Liver (tissue), 9 donors: ENCODE measurements around the gene GUCY2F. TPM values are rescaled to one million over a fixed set of nuclear protein-coding genes. Genes with fewer than 3 reads are reported as not detected.

Source experiments
- DNase-seq: peaks from one replicate; pipeline ENCODE4 v3.0.0-alpha.2; 2017; ENCODE audit warnings: low spot score
- H3K27ac ChIP-seq, 2 donors: one replicate each; pipeline ENCODE4 v1.7.0; 2013; ENCODE audit warnings: inconsistent platforms in 2 of 2, low read length in 2 of 2, control low read depth in 1 of 2, low read depth in 1 of 2, mild to moderate bottlenecking in 1 of 2
- H3K27me3 ChIP-seq, 4 donors: one replicate each; pipeline versions ENCODE4 v1.6.1 to v1.7.0; 2013; ENCODE audit warnings: low read length in 3 of 4, inconsistent platforms in 1 of 4, mild to moderate bottlenecking in 1 of 4, moderate library complexity in 1 of 4; ENCODE audit not compliant: control insufficient read depth in 4 of 4, insufficient read depth in 4 of 4
- H3K36me3 ChIP-seq, 4 donors: one replicate each; pipeline versions ENCODE4 v1.6.1 to v1.7.0; 2013; ENCODE audit warnings: low read length in 3 of 4, mild to moderate bottlenecking in 3 of 4, low read depth in 1 of 4, moderate library complexity in 1 of 4; ENCODE audit not compliant: control insufficient read depth in 4 of 4, insufficient read depth in 3 of 4
- H3K4me1 ChIP-seq, 4 donors: one replicate each; pipeline versions ENCODE4 v1.6.1 to v1.7.0; 2013; ENCODE audit warnings: low read length in 3 of 4, mild to moderate bottlenecking in 3 of 4, moderate library complexity in 1 of 4; ENCODE audit not compliant: control insufficient read depth in 4 of 4, insufficient read depth in 4 of 4
- H3K4me3 ChIP-seq, 3 donors: one replicate each; pipeline versions ENCODE4 v1.6.1 to v1.7.0; 2013; ENCODE audit warnings: low read length in 3 of 3, control low read depth in 1 of 3, low read depth in 1 of 3, mild to moderate bottlenecking in 1 of 3
- H3K9ac ChIP-seq, 2 donors: one replicate each; pipeline ENCODE4 v1.7.0; 2013; ENCODE audit warnings: low read length in 2 of 2, mild to moderate bottlenecking in 2 of 2, moderate library complexity in 2 of 2, control low read depth in 1 of 2, low read depth in 1 of 2
- H3K9me3 ChIP-seq, 4 donors: one replicate each; pipeline versions ENCODE4 v1.6.1 to v1.7.0; 2013; ENCODE audit warnings: low read length in 3 of 4; ENCODE audit not compliant: control insufficient read depth in 4 of 4
- EGR1 ChIP-seq, 2 donors: IDR thresholded peaks; 2 replicates each; pipeline ENCODE4 v1.6.1; 2016 to 2018; ENCODE audit warnings: antibody characterized with exemption in 2 of 2, low read depth in 2 of 2
- FOXA1 ChIP-seq: IDR thresholded peaks from 2 replicates; pipeline ENCODE4 v1.6.1; 2016; ENCODE audit warnings: antibody characterized with exemption
- FOXA2 ChIP-seq: IDR thresholded peaks from 2 replicates; pipeline ENCODE4 v1.6.1; 2016; ENCODE audit warnings: antibody characterized with exemption
- HNF4A ChIP-seq, 2 donors: conservative IDR thresholded peaks; 2 replicates each; pipeline ENCODE4 v1.6.1; 2016; ENCODE audit warnings: antibody characterized with exemption in 2 of 2, mild to moderate bottlenecking in 2 of 2
- JUND ChIP-seq, 2 donors: IDR thresholded peaks; 2 replicates each; pipeline ENCODE4 v1.6.1; 2016; ENCODE audit warnings: antibody characterized with exemption in 2 of 2
- NR2F2 ChIP-seq: IDR thresholded peaks from 2 replicates; pipeline ENCODE4 v1.6.1; 2016; ENCODE audit warnings: antibody characterized with exemption
- RAD21 ChIP-seq, 2 donors: IDR thresholded peaks; 2 replicates each; pipeline ENCODE4 v1.6.1; 2016; ENCODE audit warnings: antibody characterized with exemption in 2 of 2, mild to moderate bottlenecking in 2 of 2
- YY1 ChIP-seq: IDR thresholded peaks from 2 replicates; pipeline ENCODE4 v1.6.1; 2016; ENCODE audit warnings: antibody characterized with exemption, mild to moderate bottlenecking
- WGBS: extraction: QIAGEN DNeasy Blood & Tissue Kit; methylation state at CpG from one replicate; pipeline ENCODE4 v1.1.7; 2013; 5-methylcytosine and 5-hydroxymethylcytosine counted together
- polyA plus RNA-seq, 2 donors: library from polyadenylated mRNA; stranded (reverse) in 1 of 2; unstranded in 1 of 2; fragments of 200-250 nt in 1 of 2; fragments of >200 nt in 1 of 2; fragmentation: Nextera tagmentation in 1 of 2; extraction: Ambion mirVana in 1 of 2; gene quantifications; one replicate each; pipeline versions ENCODE4 v1.2.1 to v1.2.3, GENCODE V29; 2013 to 2015
- total RNA-seq, 2 donors: library from RNA; depleted of rRNA; stranded (reverse); fragments of >200 nt; gene quantifications; one replicate each; pipeline ENCODE4 v1.2.3, GENCODE V29; 2014
- TF ChIP-seq, protein P1 (sequence below): IDR thresholded peaks from 2 replicates; pipeline ENCODE4 v1.6.1; 2016; ENCODE audit warnings: antibody characterized with exemption
- TF ChIP-seq, protein P2 (sequence below): IDR thresholded peaks from 2 replicates; pipeline ENCODE4 v1.6.1; 2016; ENCODE audit warnings: antibody characterized with exemption, mild to moderate bottlenecking
- TF ChIP-seq, protein P3 (sequence below): fragments of 150-350 bp; IDR thresholded peaks from 2 replicates; pipeline ENCODE4 v1.5.1; 2017; ENCODE audit warnings: improper control_type of control experiment, low read depth, low read length; ENCODE audit not compliant: missing input control
- TF ChIP-seq, protein P4 (sequence below): IDR thresholded peaks from 2 replicates; pipeline ENCODE4 v1.6.1; 2016; ENCODE audit warnings: antibody characterized with exemption
- donor health status: healthy.
- donor health status: healthy.
- donor health status: healthy.
- donor health status: healthy.
- donor health status: healthy.

Gene GUCY2F
- total and polyA plus RNA-seq, 4 donors = under 0.01 TPM; not detected in 2

DNA sequence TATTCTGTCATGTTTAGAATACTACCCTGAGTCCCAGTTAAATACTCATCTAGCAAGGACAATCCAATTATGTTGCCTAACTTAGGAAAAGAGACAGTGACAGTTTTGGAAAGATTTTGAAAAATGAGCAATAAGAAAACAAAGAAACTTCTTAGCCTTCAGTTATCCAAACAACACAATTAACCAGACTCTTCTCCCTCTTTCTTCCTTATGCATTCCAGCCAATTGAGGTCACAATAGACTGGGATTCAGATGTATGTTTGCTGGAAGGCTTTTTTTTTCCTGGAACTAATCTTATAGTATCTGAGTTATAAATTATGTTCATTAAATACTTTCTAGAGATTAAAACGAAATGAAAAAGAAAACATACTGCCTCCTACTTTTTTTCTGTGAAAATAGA, 109.6 kb downstream of the GUCY2F start:
- H3K4me1 ChIP-seq = no peaks in the 10 kb centered on the region
- no peaks in the 10 kb centered on the region for H3K36me3 ChIP-seq
- H3K27me3 ChIP-seq = no peaks in the 10 kb centered on the region
- H3K27ac ChIP-seq = no peak overlapping the region
- H3K9me3 ChIP-seq = no peaks in the 10 kb centered on the region
- no peak overlapping the region for H3K9ac ChIP-seq
- DNase-seq = no peak
- TF ChIP-seq, protein P1, sequence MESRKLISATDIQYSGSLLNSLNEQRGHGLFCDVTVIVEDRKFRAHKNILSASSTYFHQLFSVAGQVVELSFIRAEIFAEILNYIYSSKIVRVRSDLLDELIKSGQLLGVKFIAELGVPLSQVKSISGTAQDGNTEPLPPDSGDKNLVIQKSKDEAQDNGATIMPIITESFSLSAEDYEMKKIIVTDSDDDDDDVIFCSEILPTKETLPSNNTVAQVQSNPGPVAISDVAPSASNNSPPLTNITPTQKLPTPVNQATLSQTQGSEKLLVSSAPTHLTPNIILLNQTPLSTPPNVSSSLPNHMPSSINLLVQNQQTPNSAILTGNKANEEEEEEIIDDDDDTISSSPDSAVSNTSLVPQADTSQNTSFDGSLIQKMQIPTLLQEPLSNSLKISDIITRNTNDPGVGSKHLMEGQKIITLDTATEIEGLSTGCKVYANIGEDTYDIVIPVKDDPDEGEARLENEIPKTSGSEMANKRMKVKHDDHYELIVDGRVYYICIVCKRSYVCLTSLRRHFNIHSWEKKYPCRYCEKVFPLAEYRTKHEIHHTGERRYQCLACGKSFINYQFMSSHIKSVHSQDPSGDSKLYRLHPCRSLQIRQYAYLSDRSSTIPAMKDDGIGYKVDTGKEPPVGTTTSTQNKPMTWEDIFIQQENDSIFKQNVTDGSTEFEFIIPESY = no peak
- no peak for TF ChIP-seq FOXA1
- TF ChIP-seq HNF4A (conservative IDR thresholded peaks at IDR 0.05) = no peak
- TF ChIP-seq RAD21 (IDR thresholded peaks at IDR 0.05) = no peak
- TF ChIP-seq, protein P2, sequence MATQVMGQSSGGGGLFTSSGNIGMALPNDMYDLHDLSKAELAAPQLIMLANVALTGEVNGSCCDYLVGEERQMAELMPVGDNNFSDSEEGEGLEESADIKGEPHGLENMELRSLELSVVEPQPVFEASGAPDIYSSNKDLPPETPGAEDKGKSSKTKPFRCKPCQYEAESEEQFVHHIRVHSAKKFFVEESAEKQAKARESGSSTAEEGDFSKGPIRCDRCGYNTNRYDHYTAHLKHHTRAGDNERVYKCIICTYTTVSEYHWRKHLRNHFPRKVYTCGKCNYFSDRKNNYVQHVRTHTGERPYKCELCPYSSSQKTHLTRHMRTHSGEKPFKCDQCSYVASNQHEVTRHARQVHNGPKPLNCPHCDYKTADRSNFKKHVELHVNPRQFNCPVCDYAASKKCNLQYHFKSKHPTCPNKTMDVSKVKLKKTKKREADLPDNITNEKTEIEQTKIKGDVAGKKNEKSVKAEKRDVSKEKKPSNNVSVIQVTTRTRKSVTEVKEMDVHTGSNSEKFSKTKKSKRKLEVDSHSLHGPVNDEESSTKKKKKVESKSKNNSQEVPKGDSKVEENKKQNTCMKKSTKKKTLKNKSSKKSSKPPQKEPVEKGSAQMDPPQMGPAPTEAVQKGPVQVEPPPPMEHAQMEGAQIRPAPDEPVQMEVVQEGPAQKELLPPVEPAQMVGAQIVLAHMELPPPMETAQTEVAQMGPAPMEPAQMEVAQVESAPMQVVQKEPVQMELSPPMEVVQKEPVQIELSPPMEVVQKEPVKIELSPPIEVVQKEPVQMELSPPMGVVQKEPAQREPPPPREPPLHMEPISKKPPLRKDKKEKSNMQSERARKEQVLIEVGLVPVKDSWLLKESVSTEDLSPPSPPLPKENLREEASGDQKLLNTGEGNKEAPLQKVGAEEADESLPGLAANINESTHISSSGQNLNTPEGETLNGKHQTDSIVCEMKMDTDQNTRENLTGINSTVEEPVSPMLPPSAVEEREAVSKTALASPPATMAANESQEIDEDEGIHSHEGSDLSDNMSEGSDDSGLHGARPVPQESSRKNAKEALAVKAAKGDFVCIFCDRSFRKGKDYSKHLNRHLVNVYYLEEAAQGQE = no peak
- no peak for TF ChIP-seq FOXA2
- TF ChIP-seq EGR1 (IDR thresholded peaks at IDR 0.05; ENCODE audit: low read depth in 2 of 2) = no peak
- TF ChIP-seq, protein P3, sequence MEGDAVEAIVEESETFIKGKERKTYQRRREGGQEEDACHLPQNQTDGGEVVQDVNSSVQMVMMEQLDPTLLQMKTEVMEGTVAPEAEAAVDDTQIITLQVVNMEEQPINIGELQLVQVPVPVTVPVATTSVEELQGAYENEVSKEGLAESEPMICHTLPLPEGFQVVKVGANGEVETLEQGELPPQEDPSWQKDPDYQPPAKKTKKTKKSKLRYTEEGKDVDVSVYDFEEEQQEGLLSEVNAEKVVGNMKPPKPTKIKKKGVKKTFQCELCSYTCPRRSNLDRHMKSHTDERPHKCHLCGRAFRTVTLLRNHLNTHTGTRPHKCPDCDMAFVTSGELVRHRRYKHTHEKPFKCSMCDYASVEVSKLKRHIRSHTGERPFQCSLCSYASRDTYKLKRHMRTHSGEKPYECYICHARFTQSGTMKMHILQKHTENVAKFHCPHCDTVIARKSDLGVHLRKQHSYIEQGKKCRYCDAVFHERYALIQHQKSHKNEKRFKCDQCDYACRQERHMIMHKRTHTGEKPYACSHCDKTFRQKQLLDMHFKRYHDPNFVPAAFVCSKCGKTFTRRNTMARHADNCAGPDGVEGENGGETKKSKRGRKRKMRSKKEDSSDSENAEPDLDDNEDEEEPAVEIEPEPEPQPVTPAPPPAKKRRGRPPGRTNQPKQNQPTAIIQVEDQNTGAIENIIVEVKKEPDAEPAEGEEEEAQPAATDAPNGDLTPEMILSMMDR = no peak
- no peak for TF ChIP-seq YY1
- TF ChIP-seq NR2F2 = no peak
- no peak for TF ChIP-seq JUND (IDR thresholded peaks at IDR 0.05)
- H3K4me3 ChIP-seq = no peak overlapping the region
- whole genome bisulfite sequencing = 51% methylated on average over 1 of the region's 1 CpG

DNA sequence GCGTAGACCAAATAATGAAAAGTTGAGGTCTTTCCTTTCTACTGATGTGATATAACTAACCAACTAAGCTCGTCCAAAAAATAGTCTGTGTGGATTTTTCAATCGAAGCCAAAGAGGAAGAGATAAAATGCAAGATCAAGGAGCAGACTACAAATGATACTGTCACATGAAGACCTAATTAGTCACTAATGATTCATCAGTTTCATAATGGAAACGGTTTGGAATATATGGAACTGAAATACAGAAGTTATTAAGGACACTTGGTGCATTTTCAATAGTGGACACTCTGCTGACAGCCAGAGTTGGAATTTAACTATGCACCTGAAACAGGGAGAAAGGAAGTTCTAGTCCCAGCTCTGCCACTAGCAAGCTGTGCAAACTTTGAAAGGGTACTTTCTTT, 119.8 kb downstream of the GUCY2F start:
- Histone ChIP-seq H3K27me3 (no peaks in the 10 kb centered on the region), H3K9ac (no peak overlapping the region), H3K4me1 (no peaks in the 10 kb centered on the region), H3K4me3 (no peak overlapping the region), H3K36me3 (no peaks in the 10 kb centered on the region), H3K9me3 (no peaks in the 10 kb centered on the region), H3K27ac (no peak overlapping the region)
- WGBS = 68% methylated on average over 4 of the region's 4 CpGs
- DNase-seq = no peak
- TF ChIP-seq, protein P4, sequence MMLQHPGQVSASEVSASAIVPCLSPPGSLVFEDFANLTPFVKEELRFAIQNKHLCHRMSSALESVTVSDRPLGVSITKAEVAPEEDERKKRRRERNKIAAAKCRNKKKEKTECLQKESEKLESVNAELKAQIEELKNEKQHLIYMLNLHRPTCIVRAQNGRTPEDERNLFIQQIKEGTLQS = no peak
- TF ChIP-seq, protein P1 = no peak
- TF ChIP-seq EGR1 (IDR thresholded peaks at IDR 0.05; ENCODE audit: low read depth in 2 of 2) (no peak), FOXA2 (no peak)
- TF ChIP-seq, protein P3 = no peak
- TF ChIP-seq, protein P2 = no peak
